H1 (cell line): ENCODE results near the gene PTDSS2. TPM values are rescaled to one million over a fixed set of nuclear protein-coding genes. Genes with fewer than 3 reads are reported as not detected.
"Not testable (repeated sequence)": the region's sequence is repeated elsewhere in the genome, so short reads cannot be mapped to it uniquely, and the experiment has no call there.

Experiments used
- CTCF ChIA-PET: fragments of 300-600 bp; sonication (Branson Sonifier 250); formaldehyde crosslinking; loops from one replicate; lab custom pipeline; 2021; ENCODE audit not compliant: partially characterized antibody; lab: Charles Lee
- POLR2A ChIA-PET: fragments of 300-600 bp; sonication (Branson Sonifier 250); formaldehyde crosslinking; loops from one replicate; lab custom pipeline; 2021; ENCODE audit warnings: inconsistent platforms; ENCODE audit not compliant: partially characterized antibody; lab: Charles Lee
- DNase-seq, 2 experiments: peaks; one replicate each; pipeline versions ENCODE4 v3.0.0 to v3.0.0-alpha.2; 2010 to 2022; ENCODE audit warnings: low spot score in 2 of 2, low read depth in 1 of 2, mixed read lengths in 1 of 2
- FAIRE-seq: peaks from 2 replicates; lab custom pipeline; 2011; peaks lifted over from hg19 to GRCh38; lab: Jason Lieb, UNC
- H2AFZ ChIP-seq: 2 replicates; pipeline ENCODE4 v1.8.1; 2012; ENCODE audit warnings: low read length, inconsistent platforms
- H2AK5ac ChIP-seq: 2 replicates; pipeline ENCODE4 v1.6.1; 2013; ENCODE audit warnings: low read depth, low read length
- H2BK120ac ChIP-seq: replicated peaks from 2 replicates; pipeline ENCODE3; 2013; ENCODE audit warnings: low read depth, low read length, inconsistent platforms
- H2BK12ac ChIP-seq: 2 replicates; pipeline ENCODE4 v1.6.1; 2013; ENCODE audit warnings: low read depth, low read length
- H2BK15ac ChIP-seq: 2 replicates; pipeline ENCODE4 v1.6.1; 2013; ENCODE audit warnings: low read length
- H2BK20ac ChIP-seq: 2 replicates; pipeline ENCODE4 v1.6.1; 2013; ENCODE audit warnings: low read length
- H2BK5ac ChIP-seq: 2 replicates; pipeline ENCODE4 v1.6.1; 2013; ENCODE audit warnings: low read depth, low read length
- H3K14ac ChIP-seq: 2 replicates; pipeline ENCODE4 v1.6.1; 2013; ENCODE audit warnings: inconsistent platforms; ENCODE audit not compliant: insufficient read length
- H3K18ac ChIP-seq: 2 replicates; pipeline ENCODE4 v1.6.1; 2013; ENCODE audit warnings: low read length; ENCODE audit errors: extremely low read depth
- H3K23ac ChIP-seq: 2 replicates; pipeline ENCODE4 v1.6.1; 2013; ENCODE audit warnings: inconsistent platforms; ENCODE audit not compliant: insufficient read length
- H3K23me2 ChIP-seq: 2 replicates; pipeline ENCODE4 v1.6.1; 2013; ENCODE audit warnings: low read depth, low read length
- H3K27ac ChIP-seq: 2 replicates; pipeline ENCODE4 v1.6.1; 2011; ENCODE audit warnings: low read depth, low read length, inconsistent platforms
- H3K27me3 ChIP-seq, 4 experiments: replicated peaks in 1 of 4; 1 replicate in 1 of 4; 2 replicates in 3 of 4; pipeline versions ENCODE4 v1.6.1 to v1.8.1; 2011 to 2013; ENCODE audit warnings: low read length in 3 of 4, mild to moderate bottlenecking in 3 of 4, inconsistent platforms in 2 of 4, mixed read lengths in 2 of 4, moderate library complexity in 1 of 4; ENCODE audit not compliant: control insufficient read depth in 3 of 4, insufficient read depth in 3 of 4; ENCODE audit errors: extremely low read depth in 1 of 4
- H3K36me3 ChIP-seq, 4 experiments: 2 replicates each; pipeline versions ENCODE4 v1.6.1 to v1.8.1; 2011 to 2013; ENCODE audit warnings: mild to moderate bottlenecking in 4 of 4, low read length in 3 of 4, moderate library complexity in 2 of 4, control low read depth in 1 of 4, inconsistent platforms in 1 of 4; ENCODE audit not compliant: insufficient read depth in 4 of 4, control insufficient read depth in 2 of 4
- H3K4ac ChIP-seq: replicated peaks from 2 replicates; pipeline ENCODE3; 2013; ENCODE audit warnings: low read length, low read depth, mixed read lengths, inconsistent platforms; ENCODE audit not compliant: insufficient read length
- H3K4me1 ChIP-seq, 4 experiments: replicated peaks in 1 of 4; 1 replicate in 1 of 4; 2 replicates in 3 of 4; pipeline versions ENCODE4 v1.6.1 to v1.8.1; 2011 to 2013; ENCODE audit warnings: low read length in 3 of 4, inconsistent platforms in 2 of 4, mixed read lengths in 1 of 4; ENCODE audit not compliant: insufficient read depth in 4 of 4, control insufficient read depth in 3 of 4
- H3K4me2 ChIP-seq, 2 experiments: 2 replicates each; pipeline versions ENCODE4 v1.6.1 to v1.8.1; 2011 to 2013; ENCODE audit warnings: low read depth in 2 of 2, low read length in 2 of 2, control low read depth in 1 of 2, inconsistent platforms in 1 of 2, mild to moderate bottlenecking in 1 of 2; ENCODE audit not compliant: insufficient read depth in 1 of 2
- H3K4me3 ChIP-seq, 4 experiments: fragments of 200-600, 300-600 bp in 1 of 4; sonication (generic), shearing (Covaris generic), sonication (Bioruptor Twin) in 1 of 4; 2 replicates each; pipeline versions ENCODE4 v1.5.1 to v1.8.1; 2011 to 2016; ENCODE audit warnings: low read length in 4 of 4, low read depth in 3 of 4, control low read depth in 2 of 4, inconsistent platforms in 2 of 4, mild to moderate bottlenecking in 2 of 4, mixed read lengths in 1 of 4, moderate library complexity in 1 of 4; ENCODE audit not compliant: insufficient read depth in 2 of 4; ENCODE audit errors: extremely low read depth in 1 of 4
- H3K56ac ChIP-seq: replicated peaks from 2 replicates; pipeline ENCODE3; 2013; ENCODE audit warnings: low read depth, mild to moderate bottlenecking, mixed read lengths, low read length, inconsistent platforms; ENCODE audit not compliant: insufficient read length
- H3K79me1 ChIP-seq: 2 replicates; pipeline ENCODE4 v1.6.1; 2013; ENCODE audit warnings: low read depth, low read length, control low read depth
- H3K79me2 ChIP-seq, 2 experiments: 2 replicates each; pipeline versions ENCODE4 v1.6.1 to v1.8.1; 2012 to 2013; ENCODE audit warnings: low read length in 2 of 2, mild to moderate bottlenecking in 2 of 2, inconsistent platforms in 1 of 2; ENCODE audit not compliant: insufficient read depth in 2 of 2, control insufficient read depth in 1 of 2
- H3K9ac ChIP-seq, 4 experiments: replicated peaks in 1 of 4; 1 replicate in 1 of 4; 2 replicates in 3 of 4; pipeline versions ENCODE4 v1.6.1 to v1.8.1; 2011 to 2013; ENCODE audit warnings: low read depth in 3 of 4, low read length in 3 of 4, control low read depth in 2 of 4, mild to moderate bottlenecking in 2 of 4, moderate library complexity in 2 of 4, inconsistent platforms in 1 of 4; ENCODE audit errors: extremely low read depth in 1 of 4
- H3K9me3 ChIP-seq, 2 experiments: 2 replicates each; pipeline versions ENCODE4 v1.6.1 to v1.8.1; 2012 to 2013; ENCODE audit warnings: mild to moderate bottlenecking in 2 of 2, moderate library complexity in 2 of 2, control low read depth in 1 of 2, inconsistent platforms in 1 of 2, low read depth in 1 of 2, low read length in 1 of 2, mixed read lengths in 1 of 2; ENCODE audit not compliant: insufficient read depth in 2 of 2
- H4K20me1 ChIP-seq, 2 experiments: replicated peaks in 1 of 2; 2 replicates each; pipeline versions ENCODE3 to v1.8.1; 2011 to 2013; ENCODE audit warnings: inconsistent platforms in 2 of 2, low read length in 2 of 2, mild to moderate bottlenecking in 1 of 2; ENCODE audit not compliant: insufficient read depth in 2 of 2, control insufficient read depth in 1 of 2
- H4K5ac ChIP-seq: 2 replicates; pipeline ENCODE4 v1.6.1; 2013; ENCODE audit warnings: low read length, low read depth, mixed read lengths, inconsistent platforms; ENCODE audit not compliant: insufficient read length
- H4K8ac ChIP-seq: 2 replicates; pipeline ENCODE4 v1.8.0; 2013; ENCODE audit warnings: mild to moderate bottlenecking, moderate library complexity, low read length, inconsistent platforms; ENCODE audit not compliant: insufficient read depth; ENCODE audit errors: extremely low read depth
- H4K91ac ChIP-seq: replicated peaks from 2 replicates; pipeline ENCODE3; 2013; ENCODE audit warnings: low read length, mixed read lengths, inconsistent platforms; ENCODE audit not compliant: insufficient read length
- WGBS, 2 experiments: shearing (Covaris generic) in 1 of 2; methylation state at CpG; one replicate each; pipeline versions ENCODE4 v1.1.6 to v1.1.7; 2013 to 2015; ENCODE audit warnings: low lambda C conversion rate in 2 of 2, mixed read lengths in 2 of 2, inconsistent platforms in 1 of 2, low coverage in 1 of 2, missing lambda C conversion rate in 1 of 2; ENCODE audit not compliant: insufficient replicate concordance in 2 of 2, insufficient coverage in 1 of 2, insufficient read length in 1 of 2; ENCODE audit errors: extremely low coverage in 1 of 2, missing lambda C conversion rate in 1 of 2; 5-methylcytosine and 5-hydroxymethylcytosine counted together
- polyA plus RNA-seq, 7 experiments: library from polyadenylated mRNA; depleted of rRNA in 3 of 7; stranded (reverse) in 5 of 7; unstranded in 2 of 7; fragments of >200 nt in 5 of 7; fragments of 200-250 nt in 2 of 7; gene quantifications; 1 replicate in 5 of 7; 2 replicates in 1 of 7; 4 replicates in 1 of 7; pipeline versions ENCODE4 v1.2.1 to v1.2.3, GENCODE V29; 2011 to 2013; ENCODE audit warnings: missing spikeins in 2 of 7, mixed read lengths in 2 of 7
- total RNA-seq: library from RNA; stranded (reverse); fragmentation: NEBNext Ultra II Directional; extraction: Animal tissue kit (Norgen Biotek cat#: 25700); gene quantifications from 2 replicates; pipeline ENCODE4 v1.2.1, GENCODE V29; 2021

Gene PTDSS2
- total and polyA plus RNA-seq, 2 of the 8 experiments (the other 6 are each of a cell fraction or from before 2014, with no cell fraction given) = 48.7 to 68.2 TPM

DNA sequence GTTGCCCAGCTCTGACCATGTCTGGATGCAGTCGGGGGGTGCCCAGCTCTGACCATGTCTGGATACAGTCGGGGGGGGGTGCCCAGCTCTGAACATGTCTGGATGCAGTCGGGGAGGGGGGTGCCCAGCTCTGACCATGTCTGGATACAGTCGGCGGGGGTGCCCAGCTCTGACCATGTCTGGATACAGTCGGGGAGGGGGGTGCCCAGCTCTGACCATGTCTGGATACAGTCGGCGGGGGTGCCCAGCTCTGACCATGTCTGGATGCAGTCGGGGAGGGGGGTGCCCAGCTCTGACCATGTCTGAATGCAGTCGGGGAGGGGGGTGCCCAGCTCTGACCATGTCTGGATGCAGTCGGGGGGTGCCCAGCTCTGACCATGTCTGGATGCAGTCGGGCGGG lies 39.4 kb upstream of the PTDSS2 start:
- H3K27me3 ChIP-seq, H3K9ac ChIP-seq, H3K4me3 ChIP-seq, H3K27ac ChIP-seq, H2AFZ ChIP-seq, H3K9me3 ChIP-seq, DNase-seq, H3K23ac ChIP-seq, H2BK20ac ChIP-seq, H3K18ac ChIP-seq, H3K36me3 ChIP-seq, H3K79me1 ChIP-seq, H4K91ac ChIP-seq, H3K4me2 ChIP-seq, H3K56ac ChIP-seq, H2BK5ac ChIP-seq, H3K23me2 ChIP-seq, H3K4ac ChIP-seq, H4K5ac ChIP-seq, H3K14ac ChIP-seq, H2BK15ac ChIP-seq, H2AK5ac ChIP-seq, H4K8ac ChIP-seq, FAIRE-seq, H2BK12ac ChIP-seq, H2BK120ac ChIP-seq: not testable (repeated sequence)
- H3K79me2 ChIP-seq = peaks cover 0 to 16% of the 10 kb centered on the region in 2 experiments; a peak in 1 of 4 replicates
- ChIA-PET CTCF (interaction anchor here (0.6 to 2.4 kb wide), 3 partner anchors 14 to 108 kb away, joined by 3 to 7 read pairs (median 3); no protein-coding TSS in a partner anchor), POLR2A (interaction anchor here (0.7 to 4.7 kb wide), 3 partner anchors 12 to 83 kb away, joined by 4 to 30 read pairs (median 4); partner anchors contain the start of gene PTDSS2)
- peaks cover 14 to 20% of the 10 kb centered on the region in 2 experiments for H4K20me1 ChIP-seq
- WGBS, 2 experiments = no CpG with 5 or more reads among the region's 13 CpGs
- H3K4me1 ChIP-seq = peaks cover 0 to 23% (median 12%) of the 10 kb centered on the region in 4 experiments; a peak in 6 of 7 replicates
